HPDE6-E6E7 (cell line): ENCODE data around the gene KCNS1.
"Not testable (repeated sequence)": the region's sequence is repeated elsewhere in the genome, so short reads cannot be mapped to it uniquely, and the experiment has no call there.

Experiments used
- DNase-seq: peaks from one replicate; pipeline ENCODE4 v3.0.0; 2011; ENCODE audit warnings: missing footprints; ENCODE audit errors: extremely low spot score

Gene KCNS1

GRCh38 chr20:45080867-45081624, 19.9 kb downstream of the KCNS1 start:
- DNase-seq = no peak

GRCh38 chr20:45077559-45077958, 23.4 kb downstream of the KCNS1 start:
- DNase-seq = no peak

GRCh38 chr20:45073221-45073620, 27.7 kb downstream of the KCNS1 start:
- DNase-seq = no peak

- DNase-seq = no peak
Measured at GRCh38 chr20:45072066-45072465, 28.9 kb downstream of the KCNS1 start.

GRCh38 chr20:45070932-45071632, 29.8 kb downstream of the KCNS1 start:
- DNase-seq = peak; percentile 93

- DNase-seq = no peak
Measured at GRCh38 chr20:45069261-45069660, 31.7 kb downstream of the KCNS1 start.

GRCh38 chr20:45067558-45067957, 33.4 kb downstream of the KCNS1 start:
- peak; percentile 51 for DNase-seq

- DNase-seq = no peak
Measured at GRCh38 chr20:45067087-45067486, 33.8 kb downstream of the KCNS1 start.

- DNase-seq = no peak
Measured at GRCh38 chr20:45066372-45066771, 34.6 kb downstream of the KCNS1 start.

- no peak for DNase-seq
Measured at GRCh38 chr20:45064812-45065211, 36.1 kb downstream of the KCNS1 start.

GRCh38 chr20:45063107-45063506, 37.8 kb downstream of the KCNS1 start:
- not testable (repeated sequence) for DNase-seq

GRCh38 chr20:45061244-45061643, 39.7 kb downstream of the KCNS1 start:
- DNase-seq = peak; percentile 97

GRCh38 chr20:45060294-45060693, 40.6 kb downstream of the KCNS1 start:
- no peak for DNase-seq

GRCh38 chr20:45059022-45059728, 41.8 kb downstream of the KCNS1 start:
- peak; percentile 88 for DNase-seq

GRCh38 chr20:45058168-45058850, 42.6 kb downstream of the KCNS1 start:
- DNase-seq = no peak

GRCh38 chr20:45056473-45057173, 44.3 kb downstream of the KCNS1 start:
- no peak for DNase-seq

- no peak for DNase-seq
Measured at GRCh38 chr20:45055056-45055455, 45.9 kb downstream of the KCNS1 start.

- DNase-seq = no peak
Measured at GRCh38 chr20:45053430-45054351, 47.2 kb downstream of the KCNS1 start.

GRCh38 chr20:45052698-45053429, 48.1 kb downstream of the KCNS1 start:
- DNase-seq = no peak
